HG03097 (cell line): ENCODE data around the gene IRAK3.

Experiments used
- ATAC-seq: cut with Tn5 transposase; IDR thresholded peaks from one replicate; pipeline ENCODE4 v1.9.1; 2021; ENCODE audit not compliant: unreplicated experiment, low FRiP score

The IRAK3 gene

DNA sequence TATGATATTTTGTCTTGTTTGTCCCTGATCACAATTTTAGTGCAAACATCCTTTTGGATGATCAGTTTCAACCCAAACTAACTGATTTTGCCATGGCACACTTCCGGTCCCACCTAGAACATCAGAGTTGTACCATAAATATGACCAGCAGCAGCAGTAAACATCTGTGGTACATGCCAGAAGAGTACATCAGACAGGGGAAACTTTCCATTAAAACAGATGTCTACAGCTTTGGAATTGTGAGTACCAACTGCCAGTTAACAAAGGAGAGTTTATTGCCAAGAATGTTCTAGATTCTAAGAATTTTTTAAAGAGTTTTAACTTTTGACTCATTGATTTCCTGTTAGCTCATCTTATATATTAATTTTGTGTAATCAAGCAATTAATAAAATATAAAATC, 55.4 kb downstream of the IRAK3 start:
- no peak for ATAC-seq

DNA sequence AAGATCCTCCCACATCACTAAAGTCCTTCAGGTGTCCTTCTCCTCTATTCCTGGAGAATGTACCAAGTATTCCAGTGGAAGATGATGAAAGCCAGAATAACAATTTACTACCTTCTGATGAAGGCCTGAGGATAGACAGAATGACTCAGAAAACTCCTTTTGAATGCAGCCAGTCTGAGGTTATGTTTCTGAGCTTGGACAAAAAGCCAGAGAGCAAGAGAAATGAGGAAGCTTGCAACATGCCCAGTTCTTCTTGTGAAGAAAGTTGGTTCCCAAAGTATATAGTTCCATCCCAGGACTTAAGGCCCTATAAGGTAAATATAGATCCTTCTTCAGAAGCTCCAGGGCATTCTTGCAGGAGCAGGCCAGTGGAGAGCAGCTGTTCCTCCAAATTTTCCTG, 58.7 kb downstream of the IRAK3 start:
- ATAC-seq = no peak

DNA sequence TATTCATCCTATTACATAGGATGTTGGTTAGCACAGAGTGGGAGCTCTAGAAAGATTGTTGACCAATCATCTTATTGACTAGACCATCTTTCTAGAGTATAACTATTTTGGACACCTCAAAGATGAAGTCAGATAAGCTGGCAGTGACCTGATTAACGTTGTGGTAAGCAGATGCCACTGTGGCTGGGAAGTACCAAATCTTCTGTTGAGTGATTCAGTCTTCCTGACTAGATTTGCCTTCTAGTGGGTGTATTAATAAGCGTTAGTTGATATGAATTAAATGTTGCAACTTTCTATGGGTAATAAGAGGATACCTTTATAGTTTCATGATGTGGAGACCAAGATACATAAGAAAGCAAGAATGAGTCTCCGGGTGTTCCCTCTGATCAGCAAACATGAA, 62.0 kb downstream of the IRAK3 start:
- ATAC-seq = no peak

DNA sequence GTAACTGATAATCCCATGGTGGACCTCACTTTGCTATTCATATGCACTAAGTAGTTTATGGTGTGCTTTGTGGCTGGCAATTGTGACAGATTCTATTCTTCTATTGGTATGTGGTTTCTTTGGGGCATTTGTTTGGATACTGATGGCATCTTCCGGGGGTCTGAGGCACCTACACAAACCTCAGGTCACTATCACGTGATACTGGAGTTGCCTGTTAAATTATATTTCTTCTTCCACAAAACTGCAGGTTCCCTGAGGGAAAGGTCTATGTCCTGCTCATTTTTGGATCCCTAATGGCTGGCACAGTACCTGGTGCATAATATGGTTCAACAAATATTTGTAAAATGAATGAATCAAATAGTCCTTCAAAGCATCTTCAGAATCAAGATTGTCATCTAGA, 63.8 kb downstream of the IRAK3 start:
- no peak for ATAC-seq

DNA sequence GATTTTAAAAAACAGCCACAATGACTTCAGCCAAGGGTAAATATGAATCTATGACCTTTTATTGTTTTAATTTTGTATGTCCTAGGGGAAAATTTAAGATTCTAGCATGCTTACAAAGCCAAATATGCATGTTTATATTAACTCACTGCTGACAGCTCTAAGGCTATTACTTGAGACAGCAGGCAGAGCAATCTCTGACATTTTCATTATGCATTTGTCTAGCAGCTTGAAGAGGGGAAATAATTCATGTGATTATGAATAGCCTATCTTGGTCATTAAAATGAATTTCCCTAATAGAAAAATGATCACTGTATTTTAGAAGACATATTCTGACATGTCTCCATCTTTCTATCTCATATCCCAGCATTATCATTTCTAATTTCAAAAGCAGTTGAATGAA, 66.7 kb downstream of the IRAK3 start:
- ATAC-seq = no peak

DNA sequence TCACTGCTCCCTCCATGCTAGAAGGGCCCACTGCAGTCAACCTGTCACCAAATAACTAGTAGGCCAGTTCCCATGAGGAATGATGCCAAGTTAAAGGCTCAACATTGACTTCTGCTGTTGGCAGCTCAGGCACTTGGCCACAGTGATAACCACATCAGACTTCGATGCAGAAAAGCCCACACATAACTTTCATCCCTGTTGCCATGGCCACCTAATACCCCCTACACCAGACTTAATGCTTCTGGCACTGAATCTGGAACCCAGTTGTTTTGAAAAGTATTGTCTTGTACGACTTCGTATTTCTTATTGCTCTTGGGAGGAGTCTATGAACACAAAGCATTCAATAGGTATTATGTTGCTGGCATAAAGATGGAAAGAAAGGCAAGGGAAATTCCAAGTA, 69.0 kb downstream of the IRAK3 start:
- ATAC-seq = no peak

DNA sequence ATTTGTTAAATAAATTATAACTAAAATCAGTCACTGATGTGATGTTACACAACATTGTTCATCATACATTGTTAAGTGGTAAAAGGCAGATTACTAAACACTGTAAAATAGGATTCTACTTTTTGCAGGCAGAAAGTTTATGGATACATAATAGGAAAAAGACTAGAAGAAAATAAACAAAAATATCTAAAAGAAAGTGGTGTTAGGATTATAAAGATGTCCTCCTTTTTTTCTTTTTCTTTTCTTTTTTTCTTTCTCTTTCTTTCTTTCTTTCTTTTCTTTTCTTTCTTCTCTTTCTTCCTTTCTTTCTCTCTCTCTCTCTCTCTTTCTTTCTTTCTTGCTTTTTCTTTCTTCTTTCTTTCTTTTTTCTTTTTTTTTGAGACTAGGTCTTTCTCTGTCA, 73.7 kb downstream of the IRAK3 start:
- no peak for ATAC-seq

DNA sequence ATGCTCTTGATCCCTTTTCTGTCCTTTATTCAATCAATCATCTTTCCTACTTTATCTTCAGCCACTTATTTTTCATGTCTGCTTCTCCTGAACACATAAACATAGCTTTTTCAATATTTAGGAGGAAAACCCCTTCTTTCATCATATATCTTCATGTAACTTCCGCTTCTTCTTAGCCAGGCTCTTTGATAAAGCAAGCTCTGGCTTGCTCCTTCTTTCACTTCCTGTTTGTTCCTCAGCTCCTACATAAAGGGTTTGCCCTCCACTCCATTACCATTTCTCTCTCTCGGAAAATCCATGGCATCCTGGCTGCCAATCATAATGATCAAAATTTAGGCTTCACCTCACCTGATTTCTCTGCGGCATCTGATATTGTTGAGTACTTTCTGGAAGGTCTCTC, 79.5 kb downstream of the IRAK3 start:
- no peak for ATAC-seq

DNA sequence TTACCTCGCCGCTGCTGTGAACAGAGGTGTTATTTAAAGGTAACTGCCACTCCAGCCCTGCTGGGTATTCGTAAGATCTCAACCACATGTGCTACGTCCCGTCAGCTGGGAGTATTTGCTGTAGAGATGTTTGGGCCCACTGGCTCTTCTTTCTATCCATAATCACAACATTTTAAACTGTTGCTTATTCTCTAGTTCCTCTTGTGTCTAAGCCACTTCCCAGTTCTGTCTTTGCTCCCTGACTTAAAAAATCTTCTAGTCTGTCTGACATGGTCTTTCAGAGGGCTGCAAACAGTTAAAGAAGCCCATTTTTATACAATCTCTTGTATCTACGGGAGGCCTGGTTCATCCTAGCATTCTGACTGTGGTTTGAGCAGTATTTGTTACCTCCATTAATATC, 80.1 kb downstream of the IRAK3 start:
- no peak for ATAC-seq

DNA sequence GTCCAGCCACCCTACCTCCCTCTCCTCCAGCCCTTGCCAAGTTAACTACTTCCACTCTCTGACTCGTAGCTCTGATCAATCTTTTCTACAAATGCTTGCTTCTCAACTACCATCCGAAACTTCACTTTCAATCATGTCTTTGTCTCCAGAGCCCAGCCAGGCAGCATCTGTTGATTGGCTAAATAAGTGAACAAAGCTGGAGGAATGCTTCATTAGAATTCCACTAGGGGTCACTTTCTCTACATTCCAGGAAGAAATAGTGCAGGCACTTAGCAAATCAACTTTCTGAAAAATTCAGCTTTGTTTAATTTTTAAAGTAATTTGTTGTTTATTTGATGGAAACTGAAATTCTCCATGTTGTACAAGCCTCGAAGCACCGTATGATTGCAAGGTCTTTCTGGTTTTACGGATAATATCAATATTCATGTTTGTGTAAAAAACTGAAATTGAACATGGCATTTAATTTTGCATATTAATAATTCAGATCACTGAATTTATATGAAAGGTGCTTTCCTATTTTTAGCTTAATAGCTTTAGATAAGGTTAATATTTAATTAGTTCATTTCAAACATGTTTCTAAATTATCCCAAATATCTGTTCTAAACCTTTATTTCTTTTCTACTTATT, 80.9 kb downstream of the IRAK3 start:
- no peak for ATAC-seq

DNA sequence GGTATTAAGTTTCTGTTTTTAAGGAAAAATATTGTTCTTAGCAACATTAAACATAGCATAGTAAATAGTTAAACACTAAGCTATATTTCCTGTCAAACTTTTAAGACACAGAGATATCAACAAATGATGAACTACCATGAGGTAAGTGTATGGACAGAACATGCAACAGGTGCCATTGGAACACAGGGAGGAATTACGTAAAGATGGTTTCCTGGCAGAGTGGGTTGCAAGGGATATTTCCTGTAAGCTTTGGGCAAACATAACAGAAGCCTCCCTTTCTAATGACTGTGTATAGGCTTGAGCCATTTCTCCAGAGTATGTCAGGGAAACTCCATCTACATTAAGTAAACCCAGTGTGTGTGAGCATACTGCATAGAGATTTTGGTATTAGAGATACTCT, 81.6 kb downstream of the IRAK3 start:
- no peak for ATAC-seq

DNA sequence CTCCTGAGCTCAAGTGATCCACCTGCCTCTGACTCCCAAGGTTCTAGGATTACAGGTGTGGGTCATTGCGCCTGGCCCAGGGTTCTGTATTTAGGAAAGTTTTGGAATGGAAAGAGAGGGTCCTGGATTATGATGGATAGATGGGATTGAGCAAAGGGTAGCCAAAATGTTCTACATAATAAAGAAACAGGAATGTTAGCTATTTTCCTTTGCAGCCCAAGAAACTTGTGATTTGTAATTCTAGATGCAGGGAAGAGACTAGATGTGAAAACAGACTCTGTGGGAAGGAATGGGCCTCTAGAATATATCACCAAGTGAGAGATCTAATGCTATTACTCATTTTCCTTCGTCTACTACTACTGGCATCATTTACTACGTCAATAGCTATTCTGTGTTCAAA, 83.6 kb downstream of the IRAK3 start:
- no peak for ATAC-seq

DNA sequence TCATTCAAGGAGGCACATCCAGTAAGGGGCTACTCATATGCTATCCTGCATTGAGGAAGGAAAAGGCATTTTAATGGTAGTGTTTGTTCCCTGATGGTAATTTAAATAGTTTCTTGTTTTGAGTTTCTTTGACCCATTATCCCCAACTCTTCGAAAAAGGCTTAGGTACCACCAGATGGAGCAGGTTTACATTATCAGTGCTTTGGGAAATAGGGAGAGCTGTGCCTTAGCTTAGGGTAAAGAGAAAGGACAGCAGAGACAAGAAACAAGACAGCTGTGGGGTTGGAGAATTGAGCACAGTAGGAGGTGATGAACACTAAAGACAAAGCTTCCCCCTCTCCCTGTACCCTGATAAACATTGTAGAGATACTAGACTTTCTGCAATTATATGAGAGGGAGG, 84.1 kb downstream of the IRAK3 start:
- ATAC-seq = no peak

DNA sequence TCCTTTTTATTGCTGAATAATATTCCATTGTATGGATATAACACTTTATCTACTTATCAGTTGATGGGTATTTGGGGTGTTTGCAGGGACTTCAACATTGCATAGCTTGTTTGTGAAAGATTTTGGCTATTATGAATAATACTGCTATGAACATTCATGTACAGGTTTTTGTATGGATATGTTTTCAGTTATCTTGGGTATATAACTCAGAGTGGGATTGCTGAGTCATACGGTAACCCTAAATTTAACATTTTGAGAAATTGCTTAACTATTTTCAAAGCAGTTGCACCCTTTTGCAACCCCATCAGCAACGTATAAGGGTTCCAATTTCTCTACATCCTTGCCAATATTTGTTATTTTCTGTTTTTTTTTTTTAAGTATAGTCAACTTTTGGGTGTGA, 86.0 kb downstream of the IRAK3 start:
- ATAC-seq = no peak

DNA sequence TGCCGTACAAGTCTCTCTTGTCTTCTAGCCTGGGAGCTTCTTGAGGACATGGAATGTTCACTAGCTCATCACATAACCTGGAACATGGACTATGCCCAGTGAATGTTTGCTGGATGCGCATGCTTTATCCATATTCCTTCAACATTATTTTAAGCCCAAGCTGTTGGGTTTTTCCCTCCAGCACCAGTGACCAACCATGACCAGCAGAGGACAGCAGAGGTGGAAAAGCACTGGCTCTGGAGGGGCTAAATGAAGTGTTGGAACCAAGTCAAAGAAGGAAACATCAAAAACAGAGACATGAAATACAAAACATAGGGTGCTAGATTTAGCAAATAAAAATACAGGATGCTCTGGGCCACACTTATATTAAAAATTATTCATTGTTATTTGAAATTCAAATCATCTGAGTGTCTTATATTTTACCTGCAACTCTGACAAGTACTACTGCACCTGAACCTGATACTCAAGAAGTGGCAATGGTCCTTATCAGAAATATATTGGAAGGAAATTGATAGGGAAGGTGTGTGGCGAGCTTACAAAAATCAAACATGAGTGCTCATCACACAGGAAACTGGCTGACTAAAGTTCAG, 90.2 kb downstream of the IRAK3 start:
- ATAC-seq = no peak

DNA sequence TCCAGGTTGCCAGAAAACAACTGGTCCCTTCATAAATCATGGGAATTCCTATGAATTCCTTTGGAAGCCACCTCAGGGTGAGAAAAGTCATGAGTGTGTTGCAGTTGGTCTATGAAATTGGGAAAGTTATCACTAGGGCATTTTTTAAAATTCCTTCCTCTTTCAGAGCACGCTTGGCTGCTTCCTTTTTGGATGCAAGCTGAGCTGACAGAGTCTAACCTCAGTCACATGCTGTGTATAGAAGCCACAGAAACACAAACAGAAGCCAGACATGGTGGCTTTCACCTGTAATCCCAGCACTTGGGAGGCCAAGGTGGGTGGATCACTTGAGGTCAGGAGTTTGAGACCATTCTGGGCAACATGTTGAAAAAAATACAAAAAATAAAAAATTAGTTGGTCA, 91.5 kb downstream of the IRAK3 start:
- ATAC-seq = no peak

DNA sequence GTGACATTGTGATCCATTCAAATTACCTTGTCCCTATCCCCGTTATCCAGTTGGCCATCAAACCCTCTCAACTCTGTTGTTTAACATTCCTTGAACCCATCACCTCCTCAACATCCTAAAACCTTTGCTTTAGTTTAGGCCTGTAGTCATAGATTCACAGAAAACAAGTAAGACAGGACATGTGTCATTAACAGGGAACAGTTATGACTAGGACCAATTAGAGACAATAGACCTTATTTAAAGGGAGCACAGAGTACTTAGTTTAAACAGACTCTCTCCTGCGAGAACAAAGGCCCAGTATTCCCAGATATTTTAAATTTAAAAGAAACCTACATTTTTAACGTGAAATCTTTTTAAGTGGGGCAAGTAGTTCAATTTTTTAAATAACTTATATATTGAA, 93.2 kb downstream of the IRAK3 start:
- ATAC-seq = no peak

DNA sequence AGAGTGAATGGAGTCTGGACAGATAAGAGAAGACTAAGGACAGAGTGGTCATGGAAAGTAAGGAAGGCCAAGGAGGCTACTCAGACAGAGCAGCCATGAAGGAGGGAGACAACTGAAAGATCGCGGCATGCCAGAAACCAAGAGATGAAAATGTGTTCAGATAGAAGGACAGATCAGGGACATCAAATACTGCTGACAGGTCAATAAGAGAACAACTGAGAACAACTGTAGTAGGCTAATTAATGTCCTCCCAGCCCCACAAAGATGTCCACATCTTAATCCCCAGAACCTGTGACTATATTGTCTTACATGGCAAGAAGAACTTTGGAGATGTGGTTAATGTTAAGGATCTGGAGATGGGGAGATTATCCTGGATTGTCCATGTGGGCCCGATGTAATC, 98.3 kb downstream of the IRAK3 start:
- no peak for ATAC-seq

DNA sequence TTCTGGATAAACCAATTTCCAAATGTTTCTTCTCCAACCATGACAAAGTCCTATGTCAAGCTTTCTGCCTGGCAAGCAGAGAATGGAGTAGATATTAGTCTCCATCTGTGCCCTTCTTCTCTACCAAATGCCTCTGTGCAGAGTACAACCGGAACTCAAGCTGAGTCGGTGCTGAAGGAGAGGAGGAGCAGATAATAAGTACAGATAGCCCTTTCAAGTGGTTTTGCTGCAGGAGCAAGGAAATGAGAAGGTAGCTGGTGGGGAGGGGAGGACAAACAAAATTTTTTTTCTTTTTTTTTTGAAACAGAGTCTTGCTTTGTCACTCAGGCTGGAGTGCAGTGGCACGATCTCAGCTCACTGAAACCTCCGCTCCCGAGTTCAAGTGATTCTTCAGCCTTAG, 99.1 kb downstream of the IRAK3 start:
- no peak for ATAC-seq

DNA sequence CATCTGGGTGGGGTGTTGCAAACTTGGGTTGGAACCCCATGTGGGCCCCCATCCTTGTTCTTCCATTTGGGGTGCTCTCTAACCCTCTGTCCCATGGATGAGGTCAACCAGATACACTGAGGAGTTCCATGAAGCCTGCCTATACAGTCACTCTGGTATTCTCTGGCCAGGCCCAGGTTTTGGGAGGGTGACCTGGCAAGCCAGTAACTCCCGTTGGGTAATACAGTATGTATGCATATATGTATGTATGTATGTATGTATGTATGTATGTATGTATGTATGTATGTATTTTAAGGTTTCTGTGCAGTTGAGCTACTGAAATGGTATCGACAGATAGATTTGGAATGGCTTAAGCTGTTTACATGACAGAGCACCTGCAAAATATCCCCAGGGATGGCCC, 100.5 kb downstream of the IRAK3 start:
- ATAC-seq = no peak

DNA sequence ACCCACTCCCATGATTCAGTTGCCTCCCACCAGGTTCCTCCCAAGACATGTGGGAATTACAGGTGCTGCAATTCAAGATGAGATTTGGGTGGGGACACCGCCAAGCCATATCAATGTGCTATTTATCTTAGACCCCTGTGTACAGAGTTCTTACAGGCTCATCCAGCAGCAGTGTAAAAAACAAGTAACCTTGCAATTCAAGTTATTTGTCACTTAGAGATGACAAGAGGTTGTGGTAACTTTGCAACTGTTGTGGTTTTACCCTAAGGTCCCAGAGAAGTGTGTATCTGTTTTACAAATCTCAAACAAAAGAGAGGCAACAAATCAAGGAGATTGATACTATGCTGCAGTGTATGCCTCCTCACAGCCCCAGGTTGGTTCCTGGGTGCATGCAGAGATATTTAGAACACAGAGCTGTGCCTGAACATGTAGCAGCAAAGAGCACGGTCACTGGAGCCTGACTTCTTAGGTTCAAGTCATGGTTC, 101.7 kb downstream of the IRAK3 start:
- no peak for ATAC-seq

DNA sequence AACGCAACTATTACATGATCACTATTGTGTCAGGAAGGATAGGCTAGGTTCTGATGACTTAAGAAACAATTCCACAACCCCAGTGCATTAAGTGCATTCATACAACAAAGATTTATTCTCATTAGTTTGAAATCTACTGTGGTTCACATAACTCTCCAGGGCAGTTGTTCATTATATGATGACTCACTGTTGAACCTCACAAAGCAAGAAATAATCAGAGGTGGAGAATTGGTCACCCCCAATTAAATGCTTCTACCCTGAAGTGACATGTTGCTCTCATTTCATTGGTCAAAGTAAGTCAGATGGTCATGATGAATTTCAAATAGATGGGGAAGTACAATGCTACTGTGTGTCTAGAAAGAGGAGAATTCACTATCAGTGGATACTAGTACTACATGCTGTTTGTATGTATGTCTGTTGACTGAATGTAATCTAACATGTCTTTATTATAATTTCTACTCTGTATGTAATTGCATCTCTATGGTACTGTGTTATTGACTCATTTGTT, 107.2 kb downstream of the IRAK3 start:
- ATAC-seq = no peak

DNA sequence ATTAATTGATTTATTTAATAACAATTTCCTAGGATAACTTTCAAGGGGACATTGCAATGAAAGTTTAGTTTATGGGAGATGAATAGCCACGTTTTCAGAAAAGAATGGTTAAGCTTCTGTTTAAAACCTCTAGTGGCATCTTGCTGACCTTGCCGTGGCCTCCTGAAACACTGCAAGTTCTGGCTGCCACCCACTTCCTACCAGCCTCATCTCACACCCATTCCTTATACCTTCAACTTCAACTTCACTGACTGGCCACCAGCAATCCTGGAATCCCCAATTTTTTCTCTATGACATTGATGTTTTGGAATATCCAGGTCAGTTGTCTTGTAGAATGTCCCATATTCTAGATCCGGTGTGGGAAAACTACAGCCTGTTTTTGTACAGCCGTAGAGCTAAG, 108.1 kb downstream of the IRAK3 start:
- ATAC-seq = no peak
